ENCODE measurements around the gene MDH1. TPM values are rescaled to one million over a fixed set of nuclear protein-coding genes. Genes with fewer than 3 reads are reported as not detected.
"Not testable (repeated sequence)": the region's sequence is repeated elsewhere in the genome, so short reads cannot be mapped to it uniquely, and the experiment has no call there.

The MDH1 gene
- total and polyA plus RNA-seq, 12 donors, result 1,017 to 1,698 (median 1,564) TPM

DNA sequence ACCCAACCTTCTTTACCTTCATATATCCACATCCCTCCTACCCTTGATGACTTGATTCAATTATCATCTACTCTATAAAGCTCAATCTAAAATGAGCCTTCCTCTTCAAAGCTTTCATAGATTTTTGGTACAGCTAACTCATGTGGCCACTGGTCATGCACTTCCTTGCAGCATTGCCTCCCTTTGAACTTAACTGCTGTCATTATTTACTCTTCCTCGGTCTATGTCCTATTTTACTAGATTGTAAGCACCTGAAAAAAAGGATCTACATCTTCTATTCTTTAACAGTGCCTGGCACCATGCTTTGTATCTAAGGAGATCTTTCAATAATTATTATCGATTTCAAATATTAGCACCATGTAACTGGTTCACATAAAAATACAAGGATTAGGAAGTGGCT lies 30.6 kb downstream of the MDH1 start:
- DNase-seq (no peak), ATAC-seq (no peak)
- H3K9me3 ChIP-seq, result no peaks in the 10 kb centered on the region
- no peaks in the 10 kb centered on the region for H3K27me3 ChIP-seq
- WGBS, 2 donors, result 94 to 95% methylated on average over 2 of the region's 2 CpGs
- peaks cover 0 to 10% (median 0%) of the 10 kb centered on the region in 9 donors for H3K4me1 ChIP-seq
- H3K4me3 ChIP-seq, result no peak overlapping the region
- H3K27ac ChIP-seq, result no peak overlapping the region
- H3K36me3 ChIP-seq, result no peaks in the 10 kb centered on the region
- intact Hi-C loops (cut with DNase I), result no loop called here
- TF ChIP-seq, protein P1, sequence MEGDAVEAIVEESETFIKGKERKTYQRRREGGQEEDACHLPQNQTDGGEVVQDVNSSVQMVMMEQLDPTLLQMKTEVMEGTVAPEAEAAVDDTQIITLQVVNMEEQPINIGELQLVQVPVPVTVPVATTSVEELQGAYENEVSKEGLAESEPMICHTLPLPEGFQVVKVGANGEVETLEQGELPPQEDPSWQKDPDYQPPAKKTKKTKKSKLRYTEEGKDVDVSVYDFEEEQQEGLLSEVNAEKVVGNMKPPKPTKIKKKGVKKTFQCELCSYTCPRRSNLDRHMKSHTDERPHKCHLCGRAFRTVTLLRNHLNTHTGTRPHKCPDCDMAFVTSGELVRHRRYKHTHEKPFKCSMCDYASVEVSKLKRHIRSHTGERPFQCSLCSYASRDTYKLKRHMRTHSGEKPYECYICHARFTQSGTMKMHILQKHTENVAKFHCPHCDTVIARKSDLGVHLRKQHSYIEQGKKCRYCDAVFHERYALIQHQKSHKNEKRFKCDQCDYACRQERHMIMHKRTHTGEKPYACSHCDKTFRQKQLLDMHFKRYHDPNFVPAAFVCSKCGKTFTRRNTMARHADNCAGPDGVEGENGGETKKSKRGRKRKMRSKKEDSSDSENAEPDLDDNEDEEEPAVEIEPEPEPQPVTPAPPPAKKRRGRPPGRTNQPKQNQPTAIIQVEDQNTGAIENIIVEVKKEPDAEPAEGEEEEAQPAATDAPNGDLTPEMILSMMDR (IDR thresholded peaks at IDR 0.05), result no peak

DNA sequence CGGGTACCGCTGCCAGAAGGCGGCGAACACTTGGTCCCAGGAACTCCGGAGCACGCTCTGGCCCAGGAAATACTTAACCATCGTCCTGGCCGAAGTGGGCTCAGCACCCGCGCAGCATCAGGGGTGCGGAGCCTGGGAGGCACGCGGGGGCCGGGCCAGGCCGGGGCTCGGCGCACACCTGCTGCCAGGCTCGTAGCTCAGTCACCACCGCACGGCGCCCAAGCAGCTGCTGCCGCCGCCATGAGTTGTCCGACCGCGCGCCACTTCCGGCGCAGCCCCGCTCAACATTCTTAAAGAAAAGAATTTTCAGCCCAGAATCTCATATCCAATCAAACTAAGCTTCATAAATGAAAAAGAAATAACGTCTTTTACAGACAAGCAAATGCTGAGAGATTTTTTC lies 34.0 kb downstream of the MDH1 start:
- Histone ChIP-seq H3K27me3 (no peaks in the 10 kb centered on the region), H3K36me3 (no peaks in the 10 kb centered on the region), H3K4me1 (no peaks in the 10 kb centered on the region), H3K27ac (no peak overlapping the region), H3K4me3 (no peak overlapping the region), H3K9me3 (no peaks in the 10 kb centered on the region)
- intact Hi-C loops (cut with DNase I), result no loop called here
- TF ChIP-seq, protein P1 (IDR thresholded peaks at IDR 0.05), result no peak
- 94 to 96% methylated on average over 31 of the region's 31 CpGs for WGBS, 2 donors
- ATAC-seq, result no peak
- DNase-seq, result no peak

- DNase-seq; H3K9me3 ChIP-seq; intact Hi-C loops (cut with DNase I); ATAC-seq; H3K36me3 ChIP-seq; H3K27ac ChIP-seq; H3K4me1 ChIP-seq; H3K27me3 ChIP-seq; H3K4me3 ChIP-seq: not testable (repeated sequence)
- WGBS, 2 donors, result 84% methylated on average over 2 of the region's 2 CpGs
Observed at GRCh38 chr2:63623763-63624162, 35.0 kb downstream of the MDH1 start.

DNA sequence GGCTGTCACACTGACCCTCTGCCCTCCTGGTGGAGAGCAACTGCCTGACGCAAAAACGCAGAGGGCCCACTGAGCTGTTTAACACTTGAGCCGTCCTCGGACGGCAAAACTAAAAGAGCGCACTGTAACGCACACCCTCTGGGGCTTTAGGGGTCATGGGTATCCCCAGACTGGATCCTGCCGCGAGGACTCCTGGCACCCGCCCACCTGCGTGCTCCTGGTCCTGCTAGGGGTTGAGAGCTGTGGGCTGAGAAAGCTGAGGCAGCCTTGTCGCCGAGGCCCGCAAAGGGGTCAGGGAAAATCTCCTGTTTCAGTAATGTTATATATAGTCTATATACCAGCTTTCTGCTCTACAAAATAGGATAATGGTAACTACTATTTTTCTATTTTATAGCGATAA lies 39.1 kb downstream of the MDH1 start:
- 93 to 96% methylated on average over 15 of the region's 15 CpGs for whole genome bisulfite sequencing, 2 donors
- H3K4me3 ChIP-seq, result no peak overlapping the region
- no peak for ATAC-seq

DNA sequence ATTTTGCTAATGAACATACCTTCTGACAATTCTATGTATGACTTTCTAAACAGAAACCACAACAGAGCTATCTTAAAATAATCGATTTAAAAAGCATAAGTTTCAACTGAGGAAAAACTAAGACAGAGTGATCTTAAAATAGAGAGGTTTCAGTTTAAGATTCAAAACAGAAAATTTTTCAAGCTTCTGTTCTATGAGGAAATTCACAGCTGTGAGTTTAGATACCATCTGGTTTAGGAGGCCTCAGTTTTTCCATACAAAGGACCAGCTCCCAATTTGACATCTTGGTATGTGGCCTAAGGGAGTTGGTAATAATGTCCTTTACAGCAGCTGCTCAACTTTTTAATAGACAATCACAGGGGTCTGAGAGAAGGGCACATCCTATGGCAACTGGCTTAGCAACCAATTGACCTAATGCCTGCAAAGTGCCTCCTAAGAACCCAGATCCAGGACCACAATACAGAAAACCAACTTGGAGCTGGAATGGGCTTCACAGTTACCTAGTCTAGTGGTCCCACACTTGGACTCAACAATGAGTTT lies 39.7 kb downstream of the MDH1 start:
- Histone ChIP-seq H3K36me3 (no peaks in the 10 kb centered on the region), H3K27me3 (no peaks in the 10 kb centered on the region), H3K9me3 (peaks cover 0 to 32% (median 15%) of the 10 kb centered on the region in 11 donors), H3K4me1 (no peaks in the 10 kb centered on the region), H3K27ac (no peak overlapping the region), H3K4me3 (no peak overlapping the region)
- TF ChIP-seq, protein P1 (IDR thresholded peaks at IDR 0.05), result no peak
- ATAC-seq (no peak), DNase-seq (no peak)
- WGBS, 2 donors, result 93 to 94% methylated on average over 1 of the region's 1 CpG
- intact Hi-C loops (cut with DNase I), result no loop called here

More for the DNA sequence above, 39.1 kb downstream of the MDH1 start:
- DNase-seq, result no peak
- Histone ChIP-seq H3K27me3 (no peaks in the 10 kb centered on the region), H3K27ac (no peak overlapping the region), H3K36me3 (no peaks in the 10 kb centered on the region), H3K4me1 (no peaks in the 10 kb centered on the region), H3K9me3 (peaks cover 0 to 26% (median 10%) of the 10 kb centered on the region in 11 donors)
- intact Hi-C loops (cut with DNase I), result no loop called here
- TF ChIP-seq, protein P1 (IDR thresholded peaks at IDR 0.05), result no peak

Measured in heart right ventricle (tissue), 16 donors.